Esophagus muscularis mucosa (tissue), 4 donors: ENCODE data around the gene BSCL2.

ENCODE experiments used
- EP300 ChIP-seq: sonication (generic); formaldehyde crosslinking; IDR thresholded peaks from one replicate; pipeline ENCODE4 v1.6.1; 2017; ENCODE audit warnings: antibody characterized with exemption
- POLR2A ChIP-seq: fragments of 450-650 bp; IDR thresholded peaks from one replicate; pipeline ENCODE4 v1.6.1; 2017; ENCODE audit warnings: antibody characterized with exemption, moderate library complexity, mild to moderate bottlenecking, low read depth
- POLR2AphosphoS5 ChIP-seq, 2 donors: sonication (generic); formaldehyde crosslinking; IDR thresholded peaks; one replicate each; pipeline ENCODE4 v1.6.1; 2017; ENCODE audit warnings: antibody characterized with exemption in 2 of 2
- TF ChIP-seq, protein P1 (sequence below), 3 experiments: fragments of 200-600 bp in 2 of 3; fragments of 450-650 bp in 1 of 3; sonication (generic) in 2 of 3; IDR thresholded peaks; one replicate each; pipeline ENCODE4 v1.5.1; 2017 to 2019; ENCODE audit warnings: antibody characterized with exemption in 3 of 3, mild to moderate bottlenecking in 2 of 3, moderate library complexity in 1 of 3

DNA sequence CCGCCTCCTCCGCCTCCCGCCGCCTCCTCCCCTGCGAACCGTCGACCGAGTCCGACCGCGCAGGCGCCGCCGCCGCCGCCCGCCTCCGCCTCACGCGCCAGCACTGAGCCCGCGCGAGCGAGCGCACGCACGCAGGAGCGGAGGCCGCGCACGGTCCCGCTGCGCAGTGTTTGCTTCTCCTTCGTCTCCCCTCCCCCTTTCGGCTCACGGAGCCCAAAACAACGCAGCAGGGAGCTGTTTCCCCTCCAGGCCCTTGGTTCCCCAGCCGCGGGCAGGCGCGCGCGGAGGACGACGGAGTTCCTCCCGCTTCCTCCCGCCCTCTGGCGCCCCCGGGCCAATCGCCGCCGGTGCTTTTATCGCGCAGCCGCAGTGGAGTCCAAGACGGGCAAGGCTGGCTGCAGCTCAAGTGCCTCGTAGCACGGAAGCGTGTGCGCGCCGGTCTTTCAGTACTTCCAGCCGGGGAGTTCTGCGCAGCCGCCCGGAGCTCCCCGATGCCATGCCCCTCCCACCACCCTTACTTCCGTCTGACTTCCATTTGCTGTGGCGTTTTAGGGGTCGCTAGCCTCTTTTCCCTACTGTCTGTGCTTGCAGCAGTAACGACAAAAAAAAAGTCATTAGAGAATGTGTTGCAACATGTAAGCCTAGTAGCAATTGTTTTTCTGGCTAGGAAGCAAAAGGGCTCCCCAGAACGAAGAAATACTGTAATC is 20.1 kb upstream of the BSCL2 start, which contains the start of gene HNRNPUL2:
- TF ChIP-seq EP300 (no peak), POLR2AphosphoS5 (IDR thresholded peaks at IDR 0.05) (peak; percentile 95 to 97), POLR2A (peak; percentile 91)
- TF ChIP-seq, protein P1, sequence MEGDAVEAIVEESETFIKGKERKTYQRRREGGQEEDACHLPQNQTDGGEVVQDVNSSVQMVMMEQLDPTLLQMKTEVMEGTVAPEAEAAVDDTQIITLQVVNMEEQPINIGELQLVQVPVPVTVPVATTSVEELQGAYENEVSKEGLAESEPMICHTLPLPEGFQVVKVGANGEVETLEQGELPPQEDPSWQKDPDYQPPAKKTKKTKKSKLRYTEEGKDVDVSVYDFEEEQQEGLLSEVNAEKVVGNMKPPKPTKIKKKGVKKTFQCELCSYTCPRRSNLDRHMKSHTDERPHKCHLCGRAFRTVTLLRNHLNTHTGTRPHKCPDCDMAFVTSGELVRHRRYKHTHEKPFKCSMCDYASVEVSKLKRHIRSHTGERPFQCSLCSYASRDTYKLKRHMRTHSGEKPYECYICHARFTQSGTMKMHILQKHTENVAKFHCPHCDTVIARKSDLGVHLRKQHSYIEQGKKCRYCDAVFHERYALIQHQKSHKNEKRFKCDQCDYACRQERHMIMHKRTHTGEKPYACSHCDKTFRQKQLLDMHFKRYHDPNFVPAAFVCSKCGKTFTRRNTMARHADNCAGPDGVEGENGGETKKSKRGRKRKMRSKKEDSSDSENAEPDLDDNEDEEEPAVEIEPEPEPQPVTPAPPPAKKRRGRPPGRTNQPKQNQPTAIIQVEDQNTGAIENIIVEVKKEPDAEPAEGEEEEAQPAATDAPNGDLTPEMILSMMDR (IDR thresholded peaks at IDR 0.05): peak in 1 of 3 experiments; percentile 10
